Uterus (tissue), 4 donors: Measurements from ENCODE around the gene NUP107. TPM values are rescaled to one million over a fixed set of nuclear protein-coding genes. Genes with fewer than 3 reads are reported as not detected.

Source experiments
- DNase-seq, 2 donors: peaks; one replicate each; pipeline ENCODE4 v3.0.0-alpha.2; 2019 to 2020
- H3K27ac ChIP-seq, 2 donors: fragments of 200-600 bp; sonication (generic); 1 replicate in 1 of 2; 2 replicates in 1 of 2; pipeline ENCODE4 v1.5.1; 2016 to 2018
- H3K27me3 ChIP-seq, 2 donors: fragments of 200-600 bp; sonication (generic); one replicate each; pipeline ENCODE4 v1.5.1; 2018 to 2019; ENCODE audit warnings: control low read depth in 1 of 2
- H3K36me3 ChIP-seq, 2 donors: fragments of 200-600 bp; sonication (generic); one replicate each; pipeline ENCODE4 v1.5.1; 2019; ENCODE audit warnings: control low read depth in 1 of 2
- H3K4me1 ChIP-seq, 2 donors: fragments of 200-600 bp; sonication (generic); one replicate each; pipeline ENCODE4 v1.5.1; 2018 to 2019; ENCODE audit warnings: control low read depth in 1 of 2
- H3K4me3 ChIP-seq, 2 donors: fragments of 200-600 bp; sonication (generic); 1 replicate in 1 of 2; 2 replicates in 1 of 2; pipeline ENCODE4 v1.5.1; 2018 to 2019; ENCODE audit warnings: mild to moderate bottlenecking in 1 of 2
- H3K9me3 ChIP-seq, 2 donors: fragments of 200-600 bp; sonication (generic); one replicate each; pipeline ENCODE4 v1.5.1; 2019; ENCODE audit warnings: control low read depth in 1 of 2
- CTCF ChIP-seq, 4 experiments: fragments of 200-600 bp in 2 of 4; fragments of 450-650 bp in 2 of 4; sonication (generic) in 2 of 4; IDR thresholded peaks; one replicate each; pipeline ENCODE4 v1.5.1; 2016 to 2019; ENCODE audit warnings: antibody characterized with exemption in 4 of 4, mild to moderate bottlenecking in 2 of 4, moderate library complexity in 1 of 4
- POLR2A ChIP-seq, 2 donors: fragments of 450-650 bp; IDR thresholded peaks; one replicate each; pipeline ENCODE4 v1.6.1; 2016; ENCODE audit warnings: antibody characterized with exemption in 2 of 2, mild to moderate bottlenecking in 1 of 2, moderate library complexity in 1 of 2
- intact Hi-C: fragments of 100-400 bp; cut with DNase I; formaldehyde crosslinking; loops from one replicate; pipeline ENCODE4 v1.15.1; 2023; ENCODE audit warnings: low total_unique reads
- total RNA-seq, 4 donors: library from RNA; depleted of rRNA in 3 of 4; stranded (reverse); fragments of >200 nt in 3 of 4; gene quantifications; one replicate each; pipeline versions ENCODE4 v1.1.0 to v1.2.4, GENCODE V29; 2014 to 2023
- donor health status: DM: yes; HTN: yes; CAD: no.

The NUP107 gene
- total RNA-seq, 4 donors from 2014 or later: 56.9 to 114 (median 78.9) TPM

- Histone ChIP-seq H3K27me3 (no peaks in the 10 kb centered on the region), H3K36me3 (no peaks in the 10 kb centered on the region), H3K9me3 (no peaks in the 10 kb centered on the region), H3K27ac (peak within 1 kb of the TSS; percentile 73 to 86), H3K4me1 (peaks cover 0 to 7% of the 10 kb centered on the region in 2 donors), H3K4me3 (peak within 1 kb of the TSS; percentile 58 to 61)
- DNase-seq: peak; percentile 87
- intact Hi-C loops: no loop called here
- TF ChIP-seq POLR2A (IDR thresholded peaks at IDR 0.05) (peak; percentile 58), CTCF (IDR thresholded peaks at IDR 0.05) (peak in 1 of 4 experiments; percentile 12)
Observed at GRCh38 chr12:68745904-68746571, 59.3 kb downstream of the NUP107 start, which contains the start of gene SLC35E3. Gene SLC35E3, plus strand, starts transcription at chr12:68746176. Its CDS starts 202 bp downstream, at chr12:68746378.

DNA sequence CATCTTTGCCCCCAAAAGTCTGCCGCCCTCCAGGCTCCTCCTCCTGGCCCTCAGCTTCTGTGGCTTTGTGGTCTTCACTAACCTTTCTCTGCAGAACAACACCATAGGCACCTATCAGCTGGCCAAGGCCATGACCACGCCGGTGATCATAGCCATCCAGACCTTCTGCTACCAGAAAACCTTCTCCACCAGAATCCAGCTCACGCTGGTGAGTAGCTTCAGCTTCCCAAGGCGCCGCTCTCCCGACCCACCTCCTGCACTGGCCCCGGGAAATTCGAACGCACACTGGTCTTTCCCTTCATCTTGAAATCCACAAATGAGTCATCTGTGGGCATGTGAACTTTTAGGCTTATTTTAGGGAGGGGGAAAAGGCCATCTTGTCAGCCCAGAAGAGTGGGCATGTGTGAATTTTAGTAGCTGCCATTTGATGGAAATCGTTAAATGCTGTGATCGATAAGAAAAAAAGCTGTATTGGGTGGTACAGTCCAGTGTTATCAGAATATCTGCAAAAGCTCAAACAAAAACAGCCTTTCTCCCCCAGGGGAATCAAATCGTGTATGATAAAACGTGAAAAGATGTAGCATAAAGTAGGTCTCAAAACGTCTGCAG, 59.9 kb downstream of the NUP107 start:
- intact Hi-C loops: no loop called here
- no peak for TF ChIP-seq POLR2A (IDR thresholded peaks at IDR 0.05)
- TF ChIP-seq CTCF (IDR thresholded peaks at IDR 0.05): no peak
- Histone ChIP-seq H3K27me3 (no peaks in the 10 kb centered on the region), H3K4me3 (peak overlapping the region; percentile 58 to 61), H3K4me1 (peaks cover 0 to 7% of the 10 kb centered on the region in 2 donors), H3K9me3 (no peaks in the 10 kb centered on the region), H3K36me3 (no peaks in the 10 kb centered on the region), H3K27ac (peak overlapping the region; percentile 73 to 86)
- peak; percentile 46 to 56 for DNase-seq

DNA sequence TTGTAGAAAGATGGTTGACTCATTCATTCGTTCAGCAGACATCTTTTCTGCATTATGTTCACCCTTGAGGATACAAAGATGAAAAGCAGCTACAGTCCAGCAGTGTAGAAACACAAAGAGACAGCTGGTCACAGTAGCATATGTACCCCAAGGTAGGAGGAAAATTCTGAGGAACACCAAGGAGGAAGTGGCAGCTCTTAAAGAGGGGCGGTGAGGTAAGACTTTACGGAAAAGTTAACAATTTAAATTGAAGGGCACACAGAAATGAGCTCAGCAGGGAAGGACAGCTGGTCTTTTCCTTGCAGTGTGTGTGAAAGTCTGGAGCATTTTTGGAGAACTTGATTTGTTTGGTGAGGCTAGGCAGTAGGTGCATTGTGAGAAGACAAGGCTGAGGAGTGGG, 62.7 kb downstream of the NUP107 start:
- Histone ChIP-seq H3K9me3 (no peaks in the 10 kb centered on the region), H3K4me1 (peaks cover 0 to 7% of the 10 kb centered on the region in 2 donors), H3K27me3 (no peaks in the 10 kb centered on the region), H3K36me3 (no peaks in the 10 kb centered on the region), H3K27ac (no peak overlapping the region), H3K4me3 (no peak overlapping the region)
- intact Hi-C loops: no loop called here
- no peak for DNase-seq
- no peak for TF ChIP-seq CTCF (IDR thresholded peaks at IDR 0.05)
- no peak for TF ChIP-seq POLR2A (IDR thresholded peaks at IDR 0.05)

- Histone ChIP-seq H3K36me3 (no peaks in the 10 kb centered on the region), H3K27me3 (no peaks in the 10 kb centered on the region), H3K9me3 (no peaks in the 10 kb centered on the region), H3K4me3 (no peak overlapping the region), H3K4me1 (peaks cover 0 to 7% of the 10 kb centered on the region in 2 donors), H3K27ac (no peak overlapping the region)
- intact Hi-C loops: no loop called here
- no peak for DNase-seq
- no peak for TF ChIP-seq CTCF (IDR thresholded peaks at IDR 0.05)
Observed at GRCh38 chr12:68749861-68750260, 63.1 kb downstream of the NUP107 start.

GRCh38 chr12:68750506-68750905, 63.7 kb downstream of the NUP107 start:
- Histone ChIP-seq H3K4me3 (no peak overlapping the region), H3K9me3 (no peaks in the 10 kb centered on the region), H3K27me3 (no peaks in the 10 kb centered on the region), H3K36me3 (no peaks in the 10 kb centered on the region), H3K27ac (no peak overlapping the region), H3K4me1 (peaks cover 0 to 7% of the 10 kb centered on the region in 2 donors)
- intact Hi-C loops: no loop called here
- TF ChIP-seq CTCF (IDR thresholded peaks at IDR 0.05): no peak
- TF ChIP-seq POLR2A (IDR thresholded peaks at IDR 0.05): no peak
- DNase-seq: no peak
